HEK293 (cell line): ENCODE measurements around the gene NTRK3.

Experiments
- CTCF ChIP-seq: fragments of 450-650 bp; formaldehyde crosslinking; IDR thresholded peaks from 2 replicates; pipeline ENCODE4 v1.5.1; 2016; ENCODE audit warnings: missing biosample characterization, missing genetic modification characterization
- SP2 ChIP-seq: fragments of 450-650 bp; formaldehyde crosslinking; IDR thresholded peaks from 2 replicates; pipeline ENCODE4 v1.5.1; 2016; ENCODE audit warnings: missing biosample characterization, missing genetic modification characterization
- ZBTB10 ChIP-seq: fragments of 450-650 bp; formaldehyde crosslinking; IDR thresholded peaks from 2 replicates; pipeline ENCODE4 v1.5.1; 2016; ENCODE audit warnings: missing biosample characterization, missing genetic modification characterization
- ZNF654 ChIP-seq: fragments of 450-650 bp; formaldehyde crosslinking; IDR thresholded peaks from 2 replicates; pipeline ENCODE4 v1.5.1; 2016; ENCODE audit warnings: low read depth, missing biosample characterization, missing genetic modification characterization

GRCh38 chr15:88144921-88145653 is 111.5 kb downstream of the NTRK3 start:
- TF ChIP-seq CTCF (tag by site-specific recombination) (no peak), ZNF654 (tag by site-specific recombination) (no peak), ZBTB10 (tag by site-specific recombination) (no peak), SP2 (tag by site-specific recombination) (no peak)
